HG02884 (cell line): ENCODE data around the gene EZH1.
"Not testable (repeated sequence)": the region's sequence is repeated elsewhere in the genome, so short reads cannot be mapped to it uniquely, and the experiment has no call there.

ENCODE experiments used
- ATAC-seq: cut with Tn5 transposase; IDR thresholded peaks from one replicate; pipeline ENCODE4 v1.9.1; 2021; ENCODE audit warnings: mild to moderate bottlenecking, moderate library complexity; ENCODE audit not compliant: unreplicated experiment

EZH1 gene

GRCh38 chr17:42773290-42774035 is 28.6 kb upstream of the EZH1 start, which contains the start of gene VPS25:
Gene VPS25, plus strand, starts transcription at chr17:42773449. Its CDS starts 27 bp downstream, at chr17:42773476.
- ATAC-seq, result no peak

- ATAC-seq, result no peak
Observed at GRCh38 chr17:42772945-42773289, 28.1 kb upstream of the EZH1 start.

GRCh38 chr17:42769964-42770363 is 25.1 kb upstream of the EZH1 start:
- not testable (repeated sequence) for ATAC-seq

- ATAC-seq, result not testable (repeated sequence)
Observed at GRCh38 chr17:42768006-42768405, 23.2 kb upstream of the EZH1 start.

- no peak for ATAC-seq
Observed at GRCh38 chr17:42767512-42767911, 22.7 kb upstream of the EZH1 start.

GRCh38 chr17:42766124-42766523 is 21.3 kb upstream of the EZH1 start:
- ATAC-seq, result no peak

GRCh38 chr17:42761638-42762037 is 16.8 kb upstream of the EZH1 start:
- no peak for ATAC-seq

GRCh38 chr17:42760652-42761581 is 16.1 kb upstream of the EZH1 start, which contains the start of gene RAMP2:
Gene RAMP2, plus strand, starts transcription at chr17:42761227. Its CDS starts 35 bp downstream, at chr17:42761262.
- ATAC-seq, result no peak

- no peak for ATAC-seq
Observed at GRCh38 chr17:42759982-42760651, 15.3 kb upstream of the EZH1 start.

- no peak for ATAC-seq
Observed at GRCh38 chr17:42754782-42755181, 9.9 kb upstream of the EZH1 start.

- no peak for ATAC-seq
Observed at GRCh38 chr17:42751628-42752027, 6.8 kb upstream of the EZH1 start.

- ATAC-seq, result no peak
Observed at GRCh38 chr17:42750739-42751344, 6.0 kb upstream of the EZH1 start.

GRCh38 chr17:42748908-42749798 is 4.3 kb upstream of the EZH1 start:
- no peak for ATAC-seq

GRCh38 chr17:42748202-42748907 is 3.5 kb upstream of the EZH1 start:
- ATAC-seq, result no peak

GRCh38 chr17:42744283-42744805 is 496 bp downstream of the EZH1 start:
- ATAC-seq, result no peak

- ATAC-seq, result no peak
Observed at GRCh38 chr17:42743595-42744282, 1.1 kb downstream of the EZH1 start.

GRCh38 chr17:42742916-42743315 is 1.9 kb downstream of the EZH1 start:
- not testable (repeated sequence) for ATAC-seq

GRCh38 chr17:42740699-42741098 is 4.1 kb downstream of the EZH1 start:
- ATAC-seq, result no peak
